NOMO-1 treated with dmso at 0.1 percent for 144 hours (cell line): ENCODE data around the gene KCND2.

Experiments
- DNase-seq: peaks from one replicate; lab custom pipeline; 2025; ENCODE audit not compliant: unreplicated experiment; lab: John Stamatoyannopoulos, UW

Gene KCND2

DNA sequence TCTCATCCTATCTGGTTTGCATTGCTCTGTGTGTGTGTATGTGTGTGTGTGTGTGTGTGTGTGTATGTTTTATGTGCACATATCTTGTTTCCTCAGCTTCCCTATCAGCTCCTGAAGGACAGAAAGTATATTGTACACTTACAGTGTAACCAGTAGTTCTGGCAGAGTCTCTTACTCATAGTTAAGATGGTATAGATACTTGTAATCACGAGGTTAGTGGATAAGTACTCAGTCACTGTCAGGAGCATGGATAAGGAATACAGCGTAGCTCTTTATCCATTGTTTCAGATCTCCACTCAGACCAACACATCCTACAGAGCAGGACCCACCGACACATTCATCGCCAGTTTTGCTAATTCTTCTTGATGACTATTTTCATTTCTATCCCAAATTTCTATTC, 309.9 kb downstream of the KCND2 start:
- no peak for DNase-seq

DNA sequence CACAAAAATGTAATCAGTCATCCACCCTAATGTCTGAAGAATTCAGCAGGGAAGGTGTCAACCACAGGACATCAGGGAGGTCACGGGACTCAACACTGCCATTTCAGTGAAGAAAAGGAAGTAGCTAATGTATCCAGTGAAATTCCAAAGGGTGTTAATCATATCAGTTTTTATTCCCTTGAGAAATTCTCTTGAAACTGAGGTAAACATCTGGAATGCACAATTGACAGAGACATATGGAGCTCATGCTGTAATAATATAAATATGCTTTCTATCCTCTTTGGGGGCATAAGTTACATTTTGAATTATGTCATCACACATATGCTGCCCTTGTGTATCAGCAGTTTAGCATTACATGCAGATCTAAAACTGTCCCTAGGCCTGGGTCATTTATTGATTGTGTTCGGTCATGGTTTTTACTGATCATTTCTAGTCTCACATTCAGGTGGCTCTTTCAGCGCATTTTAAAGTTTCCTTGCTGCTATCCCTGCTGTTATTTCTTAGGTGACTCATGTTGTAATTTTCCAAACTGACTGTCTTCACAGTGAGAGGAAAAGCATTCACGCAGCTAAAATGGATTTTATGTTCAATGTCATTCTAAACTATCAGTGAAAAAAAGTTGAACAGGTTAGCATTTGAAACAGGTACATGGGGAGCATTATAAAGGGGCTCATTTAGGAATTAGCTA, 311.1 kb downstream of the KCND2 start:
- DNase-seq: no peak

GRCh38 chr7:120586571-120586970, 313.6 kb downstream of the KCND2 start:
- DNase-seq: no peak

GRCh38 chr7:120587243-120587642, 314.3 kb downstream of the KCND2 start:
- DNase-seq: no peak

GRCh38 chr7:120588416-120588815, 315.4 kb downstream of the KCND2 start:
- no peak for DNase-seq

DNA sequence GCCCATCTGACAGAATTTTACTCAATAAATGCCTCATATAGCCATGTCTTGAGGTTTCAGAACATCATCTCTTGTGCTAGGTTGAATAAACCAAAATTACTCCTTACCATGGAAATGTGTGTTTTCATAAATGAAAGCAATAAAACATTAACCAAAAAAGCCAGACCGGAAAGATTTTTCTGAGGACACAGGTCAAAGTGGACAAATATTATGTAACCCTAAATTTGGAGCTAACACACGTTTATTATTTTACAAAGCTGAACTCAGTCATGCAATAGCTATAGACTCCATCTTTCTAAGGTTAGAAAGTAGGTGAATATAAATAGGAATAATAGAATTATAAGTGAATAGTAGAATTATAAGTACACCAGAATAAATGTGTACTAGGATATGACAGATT, 315.9 kb downstream of the KCND2 start:
- DNase-seq: no peak

- DNase-seq: no peak
Measured at GRCh38 chr7:120600607-120601006, 327.6 kb downstream of the KCND2 start.

DNA sequence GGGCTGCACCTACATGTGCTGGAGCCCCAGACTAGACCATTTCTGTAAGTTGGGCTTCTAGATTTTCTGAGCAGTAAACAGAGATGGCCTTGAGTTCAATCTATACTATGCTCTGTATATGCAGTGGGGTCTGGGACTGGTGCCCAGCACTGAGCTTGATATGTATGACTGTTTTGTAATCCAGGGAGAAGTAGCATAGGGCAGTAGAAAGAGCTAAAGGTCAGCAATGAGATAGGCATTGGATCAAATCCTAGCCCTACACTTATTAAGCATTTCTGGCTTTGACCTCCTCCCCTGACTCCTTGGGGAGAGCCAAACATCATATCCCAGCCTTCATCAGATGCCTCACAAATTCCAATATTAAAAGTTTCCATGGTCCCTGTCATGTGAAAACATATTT, 330.4 kb downstream of the KCND2 start:
- no peak for DNase-seq

DNA sequence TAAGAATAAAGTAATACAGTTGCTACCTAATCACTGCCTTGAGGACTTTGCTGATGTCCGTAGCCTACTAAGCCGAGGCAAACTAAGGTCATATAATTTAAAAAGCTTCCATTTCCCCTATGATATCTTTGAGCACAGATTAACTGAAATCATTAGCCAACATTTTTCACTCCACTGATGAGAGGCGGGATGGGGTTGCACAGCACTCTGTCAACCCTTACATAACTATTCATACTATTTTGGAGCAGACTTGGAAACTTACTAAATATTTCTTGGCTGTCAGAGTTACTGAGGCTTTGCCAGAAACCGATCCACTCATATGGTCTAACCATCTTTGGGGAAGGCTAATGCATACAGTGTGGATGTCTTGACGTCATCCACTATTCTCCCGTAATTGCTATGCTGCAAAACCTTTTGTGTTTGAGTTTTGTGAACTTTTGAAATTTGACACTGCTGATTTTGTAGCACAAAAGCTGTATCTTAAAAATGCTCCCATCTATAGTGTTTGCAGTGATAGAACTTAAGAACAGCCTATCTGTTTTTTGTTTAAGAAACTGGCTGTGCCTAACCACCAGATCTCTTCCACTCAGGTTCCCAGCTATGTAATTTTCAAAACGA, 336.3 kb downstream of the KCND2 start:
- no peak for DNase-seq

DNA sequence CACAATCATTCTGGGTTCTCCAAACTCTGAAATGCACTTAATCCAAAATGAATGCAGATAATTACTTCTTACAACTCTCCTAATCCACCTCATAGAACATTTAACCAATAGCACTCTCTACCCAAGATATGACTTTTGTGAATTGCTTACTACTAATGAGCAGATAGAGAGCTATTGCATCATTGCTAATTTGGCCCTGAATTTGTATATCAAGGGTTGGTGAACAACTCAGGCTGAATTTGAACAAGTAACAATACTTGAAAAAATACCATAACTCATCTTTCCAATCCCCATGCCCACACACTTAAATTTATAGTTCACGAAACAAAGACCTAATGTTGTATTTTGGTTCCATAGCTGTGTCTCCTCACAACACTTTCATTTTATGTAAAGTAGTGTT, 339.0 kb downstream of the KCND2 start:
- DNase-seq: no peak

GRCh38 chr7:120615703-120616102, 342.7 kb downstream of the KCND2 start:
- no peak for DNase-seq

- no peak for DNase-seq
Measured at GRCh38 chr7:120617275-120617674, 344.3 kb downstream of the KCND2 start.

DNA sequence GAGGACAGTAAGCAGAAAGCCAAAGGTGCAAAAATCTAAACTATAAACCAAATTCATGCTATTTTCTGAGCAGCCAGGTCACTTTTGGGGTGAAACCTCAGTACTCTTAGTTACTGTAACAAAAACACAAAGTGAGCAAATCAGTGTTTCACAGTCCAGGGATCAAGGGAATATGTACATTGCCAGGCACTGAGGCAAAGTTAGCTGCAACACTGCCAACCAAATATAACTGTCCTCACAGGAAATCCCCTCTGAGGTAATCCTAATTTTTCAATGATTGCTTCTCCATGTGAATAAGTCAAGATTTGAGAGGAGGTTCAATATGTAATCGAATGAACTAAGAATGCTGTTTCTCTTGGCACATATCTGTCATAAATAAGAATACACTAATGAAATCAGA, 355.3 kb downstream of the KCND2 start:
- no peak for DNase-seq

DNA sequence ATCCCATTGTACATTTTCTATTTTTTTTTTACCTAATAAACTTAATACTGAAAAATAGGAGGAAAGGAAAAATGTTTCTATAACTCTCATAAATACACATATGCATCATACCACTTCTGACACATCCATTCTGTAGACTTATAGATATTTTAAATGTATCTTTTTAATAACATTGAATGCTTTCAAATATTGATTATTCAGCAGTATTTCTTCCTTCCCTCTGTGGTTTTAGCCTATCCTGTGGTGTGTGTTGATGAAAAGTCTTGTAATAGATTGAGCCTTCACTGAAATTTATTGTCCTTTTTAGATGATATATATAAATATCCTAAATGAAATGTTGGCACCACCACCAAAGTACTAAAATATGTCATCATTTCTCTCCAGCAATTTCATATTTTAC, 366.9 kb downstream of the KCND2 start:
- no peak for DNase-seq

- no peak for DNase-seq
Measured at GRCh38 chr7:120645966-120646365, 373.0 kb downstream of the KCND2 start.

- DNase-seq: no peak
Measured at GRCh38 chr7:120654241-120654640, 381.3 kb downstream of the KCND2 start.

GRCh38 chr7:120658516-120658915, 385.5 kb downstream of the KCND2 start:
- DNase-seq: no peak

DNA sequence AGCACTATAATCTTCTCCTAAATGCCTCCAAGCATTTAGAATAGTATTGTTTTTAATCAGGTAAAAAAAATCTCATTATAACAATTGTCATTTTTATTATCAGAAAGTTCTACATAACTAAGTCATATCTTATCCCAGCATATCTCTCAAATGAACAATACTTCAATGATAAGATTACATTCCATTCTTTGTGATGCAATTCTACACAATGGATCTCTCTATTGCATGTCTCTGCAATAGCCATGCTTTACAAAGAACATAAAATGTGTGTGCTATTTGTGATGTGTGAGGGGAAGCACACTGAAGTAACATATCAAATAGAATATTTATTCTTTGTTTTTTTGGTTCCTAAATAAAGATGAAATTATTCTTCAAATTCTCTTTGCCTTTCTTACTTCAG, 389.3 kb downstream of the KCND2 start:
- no peak for DNase-seq

DNA sequence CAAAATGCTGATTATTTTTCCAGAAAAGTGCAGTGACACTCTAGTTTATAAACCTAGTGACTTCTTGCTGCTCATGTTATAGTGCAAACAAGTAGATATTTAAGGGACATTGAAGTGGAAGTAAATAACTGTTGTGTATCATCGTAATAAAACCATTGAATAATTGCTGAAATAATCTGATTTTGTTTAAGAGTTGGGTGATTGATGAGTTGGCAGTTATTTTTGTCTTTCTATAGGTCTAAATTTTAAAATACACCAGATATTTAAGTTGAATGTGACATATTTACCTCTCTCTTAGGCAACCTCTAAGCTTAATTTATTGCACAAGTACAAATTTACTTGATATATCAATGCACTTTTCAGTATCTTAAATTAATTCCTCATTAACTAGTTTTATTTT, 392.1 kb downstream of the KCND2 start:
- DNase-seq: no peak

- no peak for DNase-seq
Measured at GRCh38 chr7:120675076-120675475, 402.1 kb downstream of the KCND2 start.

DNA sequence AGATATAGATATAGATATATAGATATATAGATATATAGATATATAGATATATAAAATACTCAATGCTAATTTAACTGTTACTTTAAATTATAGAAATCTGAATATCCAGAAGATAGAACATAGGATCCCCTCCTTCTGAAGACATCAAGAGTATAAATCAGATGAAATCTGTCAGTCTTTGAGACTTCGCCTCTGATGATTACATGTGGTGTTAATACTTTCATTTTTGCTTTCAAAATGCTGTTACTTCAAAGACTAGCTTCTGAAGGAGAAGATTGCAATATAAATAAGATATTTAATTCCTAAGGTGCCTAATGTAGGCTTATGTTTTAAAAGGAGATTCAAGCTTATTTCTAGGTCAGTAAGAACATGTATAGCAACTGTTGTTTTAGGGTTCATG, 404.6 kb downstream of the KCND2 start:
- no peak for DNase-seq

- DNase-seq: no peak
Measured at GRCh38 chr7:120680985-120681384, 408.0 kb downstream of the KCND2 start.

- no peak for DNase-seq
Measured at GRCh38 chr7:120684463-120684862, 411.5 kb downstream of the KCND2 start.
